Measurements from ENCODE around the gene SIRT3. TPM values are rescaled to one million over a fixed set of nuclear protein-coding genes. Genes with fewer than 3 reads are reported as not detected.
"Not testable (repeated sequence)": the region's sequence is repeated elsewhere in the genome, so short reads cannot be mapped to it uniquely, and the experiment has no call there.

Gene SIRT3
- total and polyA plus RNA-seq, 11 donors, result 21.2 to 46.5 (median 27.3) TPM

DNA sequence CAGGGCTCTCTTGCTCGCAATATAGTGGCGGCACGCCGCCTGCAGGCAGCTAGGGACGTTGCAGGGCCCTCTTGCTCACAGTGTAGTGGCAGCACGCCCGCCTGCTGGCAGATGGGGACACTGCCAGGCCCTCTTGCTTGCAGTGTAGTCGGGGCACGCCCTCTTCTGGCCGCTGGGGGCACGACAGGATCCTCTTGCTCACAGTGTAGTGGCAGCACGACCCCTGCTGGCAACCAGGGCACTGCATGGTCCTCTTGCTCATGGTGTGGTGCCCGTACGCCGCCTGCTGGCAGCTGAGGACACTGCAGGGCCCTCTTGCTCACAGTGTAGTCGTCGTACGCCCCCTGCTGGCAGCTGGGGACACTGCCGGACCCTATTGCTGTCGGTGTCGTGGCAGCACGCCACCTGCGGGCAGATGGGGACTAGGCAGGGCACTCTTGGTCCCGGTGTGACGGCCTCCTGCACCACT, 46.3 kb downstream of the SIRT3 start:
- H3K9me3 ChIP-seq; H3K27ac ChIP-seq; H3K36me3 ChIP-seq; H3K4me1 ChIP-seq; H3K27me3 ChIP-seq; H3K4me3 ChIP-seq; intact Hi-C loops (cut with DNase I): not testable (repeated sequence)
- WGBS, 4 donors, result 56 to 68% methylated on average over 10 of the region's 25 CpGs; no CpG with 5 or more reads in 2 of the 4 donors
- TF ChIP-seq, protein P1, sequence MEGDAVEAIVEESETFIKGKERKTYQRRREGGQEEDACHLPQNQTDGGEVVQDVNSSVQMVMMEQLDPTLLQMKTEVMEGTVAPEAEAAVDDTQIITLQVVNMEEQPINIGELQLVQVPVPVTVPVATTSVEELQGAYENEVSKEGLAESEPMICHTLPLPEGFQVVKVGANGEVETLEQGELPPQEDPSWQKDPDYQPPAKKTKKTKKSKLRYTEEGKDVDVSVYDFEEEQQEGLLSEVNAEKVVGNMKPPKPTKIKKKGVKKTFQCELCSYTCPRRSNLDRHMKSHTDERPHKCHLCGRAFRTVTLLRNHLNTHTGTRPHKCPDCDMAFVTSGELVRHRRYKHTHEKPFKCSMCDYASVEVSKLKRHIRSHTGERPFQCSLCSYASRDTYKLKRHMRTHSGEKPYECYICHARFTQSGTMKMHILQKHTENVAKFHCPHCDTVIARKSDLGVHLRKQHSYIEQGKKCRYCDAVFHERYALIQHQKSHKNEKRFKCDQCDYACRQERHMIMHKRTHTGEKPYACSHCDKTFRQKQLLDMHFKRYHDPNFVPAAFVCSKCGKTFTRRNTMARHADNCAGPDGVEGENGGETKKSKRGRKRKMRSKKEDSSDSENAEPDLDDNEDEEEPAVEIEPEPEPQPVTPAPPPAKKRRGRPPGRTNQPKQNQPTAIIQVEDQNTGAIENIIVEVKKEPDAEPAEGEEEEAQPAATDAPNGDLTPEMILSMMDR (IDR thresholded peaks at IDR 0.05), result peak in 7 of 12 donors; percentile 9 to 42 (median 23)
- DNase-seq (peak; percentile 6 to 54 (median 29)), ATAC-seq (peak; percentile 51 to 81 (median 80))

GRCh38 chr11:189200-189783, 46.9 kb downstream of the SIRT3 start:
- DNase-seq (peak in 3 of 5 donors; percentile 21 to 58 (median 22)), ATAC-seq (peak; percentile 35 to 76 (median 58))
- H3K36me3 ChIP-seq; H3K9me3 ChIP-seq; H3K4me1 ChIP-seq; intact Hi-C loops (cut with DNase I); H3K4me3 ChIP-seq; H3K27ac ChIP-seq; H3K27me3 ChIP-seq: not testable (repeated sequence)
- 80 to 82% (median 81%) methylated on average over 40 to 48 of the region's 55 CpGs for WGBS, 4 donors

DNA sequence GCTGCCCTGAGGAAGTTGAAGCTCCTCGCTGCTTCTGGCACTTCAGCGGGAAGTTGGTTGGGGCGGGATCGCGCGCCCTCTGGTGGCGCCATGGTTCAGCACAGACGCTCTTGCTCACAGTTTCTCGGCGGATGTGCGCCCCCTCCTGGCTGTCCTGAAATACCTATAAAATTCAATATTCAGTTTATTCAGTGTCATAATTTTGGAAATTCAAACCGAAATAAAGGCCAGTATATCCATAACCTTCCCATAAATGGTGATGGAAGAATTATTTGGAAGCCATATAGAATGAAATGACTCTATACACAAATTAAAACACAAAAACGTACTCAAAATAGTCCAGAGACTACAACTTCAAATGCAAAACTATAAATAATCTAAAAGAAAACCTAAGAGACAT, 55.9 kb downstream of the SIRT3 start:
- H3K4me3 ChIP-seq; DNase-seq; H3K36me3 ChIP-seq; ATAC-seq; H3K4me1 ChIP-seq; H3K27me3 ChIP-seq; intact Hi-C loops (cut with DNase I); H3K9me3 ChIP-seq; H3K27ac ChIP-seq: not testable (repeated sequence)
- TF ChIP-seq, protein P1 (IDR thresholded peaks at IDR 0.05), result peak in 7 of 12 donors; percentile 18 to 40 (median 35)
- 0% methylated on average over 1 to 2 of the region's 13 CpGs; no CpG with 5 or more reads in 1 of the 4 donors for WGBS, 4 donors

Other genes with a start within 250 kb of the SIRT3 start
- gene SCGB1C1, start 43.3 kb downstream of the SIRT3 start, total RNA-seq, result not detected
- gene SCGB1C1, start 43.3 kb downstream of the SIRT3 start, polyA plus RNA-seq, result not detected
- gene BET1L, start 28.9 kb downstream of the SIRT3 start, total RNA-seq, result 10 to 100 TPM; 16.4 to 32.2 (median 20.9) TPM
- 10 to 100 TPM; 12.9 to 28.0 TPM for gene BET1L, start 28.9 kb downstream of the SIRT3 start, polyA plus RNA-seq
- gene RIC8A, start 28.6 kb downstream of the SIRT3 start, total RNA-seq, result 10 to 100 TPM; 48.7 to 94.1 (median 74.3) TPM
- gene RIC8A, start 28.6 kb downstream of the SIRT3 start, polyA plus RNA-seq, result 10 to 100 TPM; 32.7 to 99.5 TPM
- gene PSMD13, start 634 bp upstream of the SIRT3 start, total RNA-seq, result 100 to 1,000 TPM in 2 of 9 donors, 10 to 100 TPM in 7; 75.1 to 110 (median 87.5) TPM
- gene PSMD13, start 634 bp upstream of the SIRT3 start, polyA plus RNA-seq, result 100 to 1,000 TPM; 119 to 140 TPM
- gene NLRP6, start 42.1 kb upstream of the SIRT3 start, total RNA-seq, result under 1 TPM in 4 of 9 donors, not detected in 5; 0.09 to 0.20 (median 0.16) TPM
- under 1 TPM in 1 of 2 donors, not detected in 1; 0.14 TPM for gene NLRP6, start 42.1 kb upstream of the SIRT3 start, polyA plus RNA-seq
- gene PGGHG, start 52.8 kb upstream of the SIRT3 start, total RNA-seq, result 10 to 100 TPM in 2 of 9 donors, 1 to 10 TPM in 7; 4.5 to 11.1 (median 6.2) TPM
- gene PGGHG, start 52.8 kb upstream of the SIRT3 start, polyA plus RNA-seq, result 10 to 100 TPM in 1 of 2 donors, 1 to 10 TPM in 1; 9.4 to 15.7 TPM
- gene IFITM5, start 63.2 kb upstream of the SIRT3 start, total RNA-seq, result not detected
- gene IFITM5, start 63.2 kb upstream of the SIRT3 start, polyA plus RNA-seq, result not detected
- gene IFITM2, start 71.5 kb upstream of the SIRT3 start, total RNA-seq, result 100 to 1,000 TPM; 116 to 412 (median 149) TPM
- gene IFITM2, start 71.5 kb upstream of the SIRT3 start, polyA plus RNA-seq, result 100 to 1,000 TPM; 270 to 501 TPM
- 100 to 1,000 TPM in 6 of 9 donors, 10 to 100 TPM in 3; 61.3 to 277 (median 127) TPM for gene IFITM1, start 77.7 kb upstream of the SIRT3 start, total RNA-seq
- gene IFITM1, start 77.7 kb upstream of the SIRT3 start, polyA plus RNA-seq, result 100 to 1,000 TPM; 158 to 278 TPM
- gene IFITM3, start 84.5 kb upstream of the SIRT3 start, total RNA-seq, result 100 to 1,000 TPM; 144 to 781 (median 214) TPM
- 100 to 1,000 TPM; 501 to 873 TPM for gene IFITM3, start 84.5 kb upstream of the SIRT3 start, polyA plus RNA-seq
- 1 to 10 TPM in 2 of 9 donors, under 1 TPM in 5, not detected in 2; 0.28 to 1.9 (median 0.67) TPM for gene B4GALNT4, start 133.2 kb upstream of the SIRT3 start, total RNA-seq
- gene B4GALNT4, start 133.2 kb upstream of the SIRT3 start, polyA plus RNA-seq, result under 1 TPM; 0.68 to 0.91 TPM
- gene PKP3, start 157.9 kb upstream of the SIRT3 start, total RNA-seq, result 1 to 10 TPM in 5 of 9 donors, under 1 TPM in 4; 0.15 to 2.0 (median 1.0) TPM
- gene PKP3, start 157.9 kb upstream of the SIRT3 start, polyA plus RNA-seq, result under 1 TPM; 0.17 to 0.34 TPM
- gene SIGIRR, start 178.7 kb upstream of the SIRT3 start, total RNA-seq, result 10 to 100 TPM; 22.6 to 65.6 (median 30.4) TPM
- gene SIGIRR, start 178.7 kb upstream of the SIRT3 start, polyA plus RNA-seq, result 100 to 1,000 TPM in 1 of 2 donors, 10 to 100 TPM in 1; 41.2 to 105 TPM
- gene ANO9, start 205.7 kb upstream of the SIRT3 start, total RNA-seq, result 1 to 10 TPM in 2 of 9 donors, under 1 TPM in 1, not detected in 6; 0.21 to 3.1 (median 2.7) TPM
- gene ANO9, start 205.7 kb upstream of the SIRT3 start, polyA plus RNA-seq, result under 1 TPM; 0.07 to 0.19 TPM
- 10 to 100 TPM; 20.3 to 43.0 (median 25.7) TPM for gene PTDSS2, start 213.9 kb upstream of the SIRT3 start, total RNA-seq
- gene PTDSS2, start 213.9 kb upstream of the SIRT3 start, polyA plus RNA-seq, result 10 to 100 TPM; 33.1 to 36.2 TPM

Measured in heart left ventricle (tissue), 16 donors.